ENCODE results near the gene PPP5C. TPM values are rescaled to one million over a fixed set of nuclear protein-coding genes. Genes with fewer than 3 reads are reported as not detected.
"Not testable (repeated sequence)": the region's sequence is repeated elsewhere in the genome, so short reads cannot be mapped to it uniquely, and the experiment has no call there.

Gene PPP5C
- polyA plus RNA-seq, 3 donors: 9.9 to 76.3 (median 12.6) TPM

- DNase-seq: no peak
- no peaks in the 10 kb centered on the region for H4K20me1 ChIP-seq (ENCODE audit: insufficient read depth, low read length)
- H3K9ac ChIP-seq (ENCODE audit: insufficient read depth, low read length, poor library complexity, severe bottlenecking): no peak overlapping the region
- H2AFZ ChIP-seq (ENCODE audit: insufficient read depth, low read depth, low read length, poor library complexity, severe bottlenecking): no peak overlapping the region
- intact Hi-C loops (cut with micrococcal nuclease): no loop called here
- 33% methylated on average over 1 of the region's 4 CpGs for WGBS (ENCODE audit: insufficient coverage)
- H3K4me2 ChIP-seq (replicated peaks; ENCODE audit: extremely low read depth, low read length, poor library complexity, severe bottlenecking): no peak overlapping the region
- Mint-ChIP-seq H3K4me3 (peak overlapping the region in 1 of 2 donors; percentile 35), H3K27ac (peak overlapping the region in 1 of 7 donors; percentile 15), H3K9me3 (peaks cover 0 to 10% (median 8%) of the 10 kb centered on the region in 7 donors), H3K4me1 (peaks cover 14% of the 10 kb centered on the region), H3K27me3 (ENCODE audit: low read depth in 3 of 3) (peaks cover 43 to 75% (median 62%) of the 10 kb centered on the region in 3 donors), H3K36me3 (no peaks in the 10 kb centered on the region)
- H3K9me3 ChIP-seq (replicated peaks in 1 of 2; ENCODE audit: control insufficient read depth in 1 of 2, insufficient read depth in 1 of 2, low read length in 2 of 2): no peaks in the 10 kb centered on the region
- peaks cover 16 to 50% of the 10 kb centered on the region in 2 donors for H3K27me3 ChIP-seq (ENCODE audit: control insufficient read depth in 2 of 2, insufficient read depth in 2 of 2, low read length in 2 of 2)
- no peak overlapping the region for H3K4me3 ChIP-seq (replicated peaks in 1 of 3; ENCODE audit: low read depth in 2 of 3, low read length in 3 of 3)
- H3K36me3 ChIP-seq (replicated peaks in 1 of 2; ENCODE audit: control insufficient read depth in 1 of 2, insufficient read depth in 2 of 2, low read length in 2 of 2): no peaks in the 10 kb centered on the region
- no peak overlapping the region for H3K27ac ChIP-seq (ENCODE audit: low read depth in 1 of 2, low read length in 2 of 2)
- no peaks in the 10 kb centered on the region for H3K79me2 ChIP-seq (ENCODE audit: insufficient read depth, low read length)
- peaks cover 12 to 17% of the 10 kb centered on the region in 2 donors for H3K4me1 ChIP-seq (ENCODE audit: control insufficient read depth in 1 of 2, insufficient read depth in 2 of 2, low read length in 2 of 2)
- TF ChIP-seq CTCF (IDR thresholded peaks at IDR 0.05): no peak
Measured at GRCh38 chr19:46429999-46430398, 83.1 kb downstream of the PPP5C start.

- DNase-seq: no peak
- Histone ChIP-seq H3K79me2 (ENCODE audit: insufficient read depth, low read length) (no peaks in the 10 kb centered on the region), H2AFZ (ENCODE audit: insufficient read depth, low read depth, low read length, poor library complexity, severe bottlenecking) (no peak overlapping the region), H3K4me1 (ENCODE audit: control insufficient read depth in 1 of 2, insufficient read depth in 2 of 2, low read length in 2 of 2) (peaks cover 8 to 12% of the 10 kb centered on the region in 2 donors), H3K4me3 (replicated peaks in 1 of 3; ENCODE audit: low read depth in 2 of 3, low read length in 3 of 3) (no peak overlapping the region), H3K9ac (ENCODE audit: insufficient read depth, low read length, poor library complexity, severe bottlenecking) (no peak overlapping the region), H3K27ac (ENCODE audit: low read depth in 1 of 2, low read length in 2 of 2) (no peak overlapping the region), H4K20me1 (ENCODE audit: insufficient read depth, low read length) (no peaks in the 10 kb centered on the region), H3K36me3 (replicated peaks in 1 of 2; ENCODE audit: control insufficient read depth in 1 of 2, insufficient read depth in 2 of 2, low read length in 2 of 2) (no peaks in the 10 kb centered on the region), H3K4me2 (replicated peaks; ENCODE audit: extremely low read depth, low read length, poor library complexity, severe bottlenecking) (no peak overlapping the region), H3K9me3 (replicated peaks in 1 of 2; ENCODE audit: control insufficient read depth in 1 of 2, insufficient read depth in 1 of 2, low read length in 2 of 2) (no peaks in the 10 kb centered on the region), H3K27me3 (ENCODE audit: control insufficient read depth in 2 of 2, insufficient read depth in 2 of 2, low read length in 2 of 2) (peaks cover 4 to 35% of the 10 kb centered on the region in 2 donors)
- H3K4me1 Mint-ChIP-seq: peaks cover 11% of the 10 kb centered on the region
- H3K9me3 Mint-ChIP-seq: peaks cover 0 to 10% (median 6%) of the 10 kb centered on the region in 7 donors
- intact Hi-C loops (cut with micrococcal nuclease): no loop called here
- no peak overlapping the region for H3K27ac Mint-ChIP-seq
- peaks cover 25 to 60% (median 45%) of the 10 kb centered on the region in 3 donors for H3K27me3 Mint-ChIP-seq (ENCODE audit: low read depth in 3 of 3)
- no peak for TF ChIP-seq CTCF (IDR thresholded peaks at IDR 0.05)
- WGBS (ENCODE audit: insufficient coverage): 46% methylated on average over 4 of the region's 10 CpGs
- H3K36me3 Mint-ChIP-seq: no peaks in the 10 kb centered on the region
- peak overlapping the region in 1 of 2 donors; percentile 26 for H3K4me3 Mint-ChIP-seq
Measured at GRCh38 chr19:46431824-46432223, 84.9 kb downstream of the PPP5C start.

- H3K4me3 Mint-ChIP-seq; H3K4me3 ChIP-seq (replicated peaks in 1 of 3; ENCODE audit: low read depth in 2 of 3, low read length in 3 of 3); H3K4me1 Mint-ChIP-seq; H3K27ac ChIP-seq (ENCODE audit: low read depth in 1 of 2, low read length in 2 of 2); H4K20me1 ChIP-seq (ENCODE audit: insufficient read depth, low read length); H3K4me1 ChIP-seq (ENCODE audit: control insufficient read depth in 1 of 2, insufficient read depth in 2 of 2, low read length in 2 of 2); H2AFZ ChIP-seq (ENCODE audit: insufficient read depth, low read depth, low read length, poor library complexity, severe bottlenecking); H3K27ac Mint-ChIP-seq; H3K36me3 Mint-ChIP-seq; H3K9ac ChIP-seq (ENCODE audit: insufficient read depth, low read length, poor library complexity, severe bottlenecking); DNase-seq; H3K9me3 ChIP-seq (replicated peaks in 1 of 2; ENCODE audit: control insufficient read depth in 1 of 2, insufficient read depth in 1 of 2, low read length in 2 of 2); H3K36me3 ChIP-seq (replicated peaks in 1 of 2; ENCODE audit: control insufficient read depth in 1 of 2, insufficient read depth in 2 of 2, low read length in 2 of 2); intact Hi-C loops (cut with micrococcal nuclease); H3K9me3 Mint-ChIP-seq; H3K4me2 ChIP-seq (replicated peaks; ENCODE audit: extremely low read depth, low read length, poor library complexity, severe bottlenecking); H3K79me2 ChIP-seq (ENCODE audit: insufficient read depth, low read length): not testable (repeated sequence)
- 74% methylated on average over 6 of the region's 7 CpGs for WGBS (ENCODE audit: insufficient coverage)
- H3K27me3 Mint-ChIP-seq (ENCODE audit: low read depth in 3 of 3): peaks cover 11 to 47% (median 31%) of the 10 kb centered on the region in 3 donors
- H3K27me3 ChIP-seq (ENCODE audit: control insufficient read depth in 2 of 2, insufficient read depth in 2 of 2, low read length in 2 of 2): peaks cover 0 to 18% of the 10 kb centered on the region in 2 donors
Measured at GRCh38 chr19:46433470-46433869, 86.6 kb downstream of the PPP5C start.
